ENCODE results near the gene NBEA.

Gene NBEA

DNA sequence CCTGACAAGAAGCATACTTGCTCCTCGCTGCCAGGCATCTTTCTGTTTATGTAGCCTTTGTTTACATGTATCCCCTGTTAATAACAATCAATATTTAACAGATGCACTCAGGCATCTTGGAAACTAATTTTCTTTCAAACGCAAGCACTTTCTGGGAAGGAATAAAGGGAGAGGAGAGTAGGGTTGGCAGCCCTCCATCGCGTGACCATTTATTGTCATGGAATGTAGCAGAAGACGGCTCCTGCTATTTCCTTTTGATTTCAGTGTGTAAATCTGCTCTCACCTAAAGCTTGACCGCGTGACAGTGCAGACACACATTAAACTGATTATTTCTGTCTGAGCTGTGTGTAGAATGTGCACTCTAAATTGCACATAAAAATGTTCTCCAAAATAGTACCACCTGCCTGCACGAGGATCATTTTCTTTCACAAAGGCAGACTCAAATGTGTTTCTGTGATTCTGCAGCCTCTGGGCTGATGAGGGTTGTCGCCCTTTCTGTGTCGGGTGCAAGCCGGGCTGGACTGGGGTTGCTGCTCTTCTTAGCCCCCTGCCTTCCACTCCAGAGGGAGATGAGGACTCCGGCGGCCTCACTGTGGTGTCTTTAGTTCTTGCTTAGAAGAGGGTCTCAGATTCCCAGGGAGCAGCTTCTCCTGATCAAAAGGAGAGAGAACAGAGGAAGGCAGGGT, 757.9 kb downstream of the NBEA start:
- TF ChIP-seq, protein P1, sequence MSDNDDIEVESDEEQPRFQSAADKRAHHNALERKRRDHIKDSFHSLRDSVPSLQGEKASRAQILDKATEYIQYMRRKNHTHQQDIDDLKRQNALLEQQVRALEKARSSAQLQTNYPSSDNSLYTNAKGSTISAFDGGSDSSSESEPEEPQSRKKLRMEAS (IDR thresholded peaks at IDR 0.05): no peak
- no peak for TF ChIP-seq TEAD4 (IDR thresholded peaks at IDR 0.05)
- no peak for TF ChIP-seq FOXM1 (IDR thresholded peaks at IDR 0.05; ENCODE audit: borderline replicate concordance, low read depth)
- TF ChIP-seq TCF12 (IDR thresholded peaks at IDR 0.05; ENCODE audit: low read depth): no peak
- TF ChIP-seq CREB1 (IDR thresholded peaks at IDR 0.05; ENCODE audit: low read depth): no peak
- TF ChIP-seq EP300 (IDR thresholded peaks at IDR 0.05; ENCODE audit: borderline replicate concordance): no peak
- no peak for TF ChIP-seq RAD21 (IDR thresholded peaks at IDR 0.05; ENCODE audit: low read depth)
- no peak for TF ChIP-seq ZBTB7A (IDR thresholded peaks at IDR 0.05; ENCODE audit: low read depth)
- no peak for TF ChIP-seq NFIC (IDR thresholded peaks at IDR 0.05)
- TF ChIP-seq EGR1 (IDR thresholded peaks at IDR 0.05): no peak
- no peak for TF ChIP-seq YY1 (IDR thresholded peaks at IDR 0.05; ENCODE audit: low read depth)
- no peak for TF ChIP-seq CEBPB (IDR thresholded peaks at IDR 0.05)
- TF ChIP-seq, protein P2, sequence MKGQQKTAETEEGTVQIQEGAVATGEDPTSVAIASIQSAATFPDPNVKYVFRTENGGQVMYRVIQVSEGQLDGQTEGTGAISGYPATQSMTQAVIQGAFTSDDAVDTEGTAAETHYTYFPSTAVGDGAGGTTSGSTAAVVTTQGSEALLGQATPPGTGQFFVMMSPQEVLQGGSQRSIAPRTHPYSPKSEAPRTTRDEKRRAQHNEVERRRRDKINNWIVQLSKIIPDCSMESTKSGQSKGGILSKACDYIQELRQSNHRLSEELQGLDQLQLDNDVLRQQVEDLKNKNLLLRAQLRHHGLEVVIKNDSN (IDR thresholded peaks at IDR 0.05): no peak

DNA sequence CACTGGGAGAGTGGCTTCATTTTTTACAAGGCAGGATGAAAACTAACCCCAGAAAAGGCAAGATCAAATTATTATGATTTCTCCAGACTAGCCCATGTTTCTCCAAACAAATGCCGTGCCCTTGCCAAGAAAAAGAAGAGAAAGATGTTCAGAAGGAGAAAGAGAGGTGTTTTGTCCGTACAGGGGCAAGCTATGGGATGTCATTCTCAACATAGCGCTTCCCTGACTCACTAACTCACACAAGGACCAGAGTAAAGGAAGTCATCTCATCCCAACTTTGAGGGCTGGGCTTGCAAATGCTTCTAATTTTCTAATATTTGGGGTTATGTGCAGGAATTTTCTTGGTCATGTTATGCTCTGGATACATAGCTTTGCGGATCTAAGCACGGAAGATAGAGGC, 758.6 kb downstream of the NBEA start:
- TF ChIP-seq ZBTB7A (IDR thresholded peaks at IDR 0.05; ENCODE audit: low read depth) (no peak), RAD21 (IDR thresholded peaks at IDR 0.05; ENCODE audit: low read depth) (no peak), CEBPB (IDR thresholded peaks at IDR 0.05) (no peak), YY1 (IDR thresholded peaks at IDR 0.05; ENCODE audit: low read depth) (no peak), EGR1 (IDR thresholded peaks at IDR 0.05) (no peak), TCF12 (IDR thresholded peaks at IDR 0.05; ENCODE audit: low read depth) (no peak), FOXM1 (IDR thresholded peaks at IDR 0.05; ENCODE audit: borderline replicate concordance, low read depth) (no peak), EP300 (IDR thresholded peaks at IDR 0.05; ENCODE audit: borderline replicate concordance) (no peak), NFIC (IDR thresholded peaks at IDR 0.05) (no peak)
- TF ChIP-seq, protein P1 (IDR thresholded peaks at IDR 0.05): no peak
- TF ChIP-seq, protein P3, sequence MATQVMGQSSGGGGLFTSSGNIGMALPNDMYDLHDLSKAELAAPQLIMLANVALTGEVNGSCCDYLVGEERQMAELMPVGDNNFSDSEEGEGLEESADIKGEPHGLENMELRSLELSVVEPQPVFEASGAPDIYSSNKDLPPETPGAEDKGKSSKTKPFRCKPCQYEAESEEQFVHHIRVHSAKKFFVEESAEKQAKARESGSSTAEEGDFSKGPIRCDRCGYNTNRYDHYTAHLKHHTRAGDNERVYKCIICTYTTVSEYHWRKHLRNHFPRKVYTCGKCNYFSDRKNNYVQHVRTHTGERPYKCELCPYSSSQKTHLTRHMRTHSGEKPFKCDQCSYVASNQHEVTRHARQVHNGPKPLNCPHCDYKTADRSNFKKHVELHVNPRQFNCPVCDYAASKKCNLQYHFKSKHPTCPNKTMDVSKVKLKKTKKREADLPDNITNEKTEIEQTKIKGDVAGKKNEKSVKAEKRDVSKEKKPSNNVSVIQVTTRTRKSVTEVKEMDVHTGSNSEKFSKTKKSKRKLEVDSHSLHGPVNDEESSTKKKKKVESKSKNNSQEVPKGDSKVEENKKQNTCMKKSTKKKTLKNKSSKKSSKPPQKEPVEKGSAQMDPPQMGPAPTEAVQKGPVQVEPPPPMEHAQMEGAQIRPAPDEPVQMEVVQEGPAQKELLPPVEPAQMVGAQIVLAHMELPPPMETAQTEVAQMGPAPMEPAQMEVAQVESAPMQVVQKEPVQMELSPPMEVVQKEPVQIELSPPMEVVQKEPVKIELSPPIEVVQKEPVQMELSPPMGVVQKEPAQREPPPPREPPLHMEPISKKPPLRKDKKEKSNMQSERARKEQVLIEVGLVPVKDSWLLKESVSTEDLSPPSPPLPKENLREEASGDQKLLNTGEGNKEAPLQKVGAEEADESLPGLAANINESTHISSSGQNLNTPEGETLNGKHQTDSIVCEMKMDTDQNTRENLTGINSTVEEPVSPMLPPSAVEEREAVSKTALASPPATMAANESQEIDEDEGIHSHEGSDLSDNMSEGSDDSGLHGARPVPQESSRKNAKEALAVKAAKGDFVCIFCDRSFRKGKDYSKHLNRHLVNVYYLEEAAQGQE (IDR thresholded peaks at IDR 0.05; ENCODE audit: low read depth): no peak

DNA sequence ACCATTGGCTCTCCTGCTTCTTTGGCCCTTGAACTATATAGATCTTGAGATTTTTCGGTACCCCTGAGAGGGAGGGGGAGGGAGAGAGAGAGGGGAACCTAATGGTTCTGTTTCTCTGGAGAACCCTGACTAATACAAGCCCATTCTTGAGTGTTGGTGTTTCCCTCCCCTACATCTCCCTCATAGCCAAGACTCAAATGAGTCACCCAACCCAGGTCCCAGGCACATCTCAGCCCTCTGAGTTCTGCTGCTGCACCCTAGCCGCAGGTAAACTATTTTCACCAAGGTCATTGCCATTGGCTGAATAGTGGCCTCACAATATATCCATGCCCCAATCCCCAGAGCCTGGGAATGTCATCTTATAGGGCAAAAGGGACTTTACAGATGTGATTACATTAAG, 760.2 kb downstream of the NBEA start:
- no peak for TF ChIP-seq NFIC (IDR thresholded peaks at IDR 0.05)
- no peak for TF ChIP-seq CEBPB (IDR thresholded peaks at IDR 0.05)
- TF ChIP-seq TCF12 (IDR thresholded peaks at IDR 0.05; ENCODE audit: low read depth): no peak
- no peak for TF ChIP-seq YY1 (IDR thresholded peaks at IDR 0.05; ENCODE audit: low read depth)
- TF ChIP-seq, protein P2 (IDR thresholded peaks at IDR 0.05): no peak
- TF ChIP-seq CREB1 (IDR thresholded peaks at IDR 0.05; ENCODE audit: low read depth): no peak
- TF ChIP-seq, protein P1 (IDR thresholded peaks at IDR 0.05): no peak
- no peak for TF ChIP-seq TEAD4 (IDR thresholded peaks at IDR 0.05)
- no peak for TF ChIP-seq EGR1 (IDR thresholded peaks at IDR 0.05)
- no peak for TF ChIP-seq TAF1 (IDR thresholded peaks at IDR 0.05; ENCODE audit: low read depth)

DNA sequence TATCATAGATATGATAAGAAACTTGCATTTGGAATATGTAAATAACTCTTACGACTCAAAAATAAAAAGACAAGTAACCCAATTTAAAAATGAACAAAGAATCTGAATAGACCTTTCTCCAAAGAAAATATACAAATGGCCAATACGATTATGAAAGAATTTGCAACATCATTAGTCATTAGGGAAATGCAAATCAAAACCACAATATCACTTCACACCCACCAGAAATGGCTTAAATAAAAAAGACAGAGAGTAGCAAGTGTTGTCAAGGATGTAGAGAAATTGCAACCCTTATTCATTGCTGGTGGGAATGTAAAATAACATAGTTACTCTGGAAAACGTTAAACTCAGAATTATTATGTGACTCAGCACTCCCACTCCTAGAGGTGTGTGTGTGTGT, 761.0 kb downstream of the NBEA start:
- no peak for TF ChIP-seq CREB1 (IDR thresholded peaks at IDR 0.05; ENCODE audit: low read depth)
- TF ChIP-seq CEBPB (IDR thresholded peaks at IDR 0.05): no peak
- TF ChIP-seq, protein P3 (IDR thresholded peaks at IDR 0.05; ENCODE audit: low read depth): no peak
- TF ChIP-seq EP300 (IDR thresholded peaks at IDR 0.05; ENCODE audit: borderline replicate concordance): no peak
- no peak for TF ChIP-seq RAD21 (IDR thresholded peaks at IDR 0.05; ENCODE audit: low read depth)
- TF ChIP-seq ZBTB7A (IDR thresholded peaks at IDR 0.05; ENCODE audit: low read depth): no peak
- TF ChIP-seq, protein P2 (IDR thresholded peaks at IDR 0.05): no peak
- no peak for TF ChIP-seq TAF1 (IDR thresholded peaks at IDR 0.05; ENCODE audit: low read depth)
- TF ChIP-seq, protein P1 (IDR thresholded peaks at IDR 0.05): no peak
- no peak for TF ChIP-seq NFIC (IDR thresholded peaks at IDR 0.05)
- TF ChIP-seq EGR1 (IDR thresholded peaks at IDR 0.05): no peak
- no peak for TF ChIP-seq FOXM1 (IDR thresholded peaks at IDR 0.05; ENCODE audit: borderline replicate concordance, low read depth)

DNA sequence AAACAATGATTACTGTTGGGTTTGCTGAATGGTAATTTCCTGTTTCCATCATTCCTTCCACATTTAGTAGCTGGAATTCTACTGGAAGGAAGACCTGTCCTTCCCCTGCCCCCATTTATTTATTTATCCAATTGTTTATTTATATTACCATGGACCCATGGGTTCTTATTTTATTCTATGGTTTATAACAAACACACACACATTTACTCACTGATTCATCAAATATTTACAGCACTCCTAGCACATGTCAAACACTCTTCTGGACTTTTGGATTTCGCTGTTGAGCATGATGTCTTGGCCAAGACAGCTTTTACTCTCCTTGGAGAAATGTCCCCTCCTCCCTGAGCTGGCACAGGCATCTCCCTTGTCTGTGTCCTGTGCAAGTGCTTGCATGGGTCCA, 762.3 kb downstream of the NBEA start:
- TF ChIP-seq EGR1 (IDR thresholded peaks at IDR 0.05): no peak
- TF ChIP-seq TEAD4 (IDR thresholded peaks at IDR 0.05): no peak
- no peak for TF ChIP-seq RAD21 (IDR thresholded peaks at IDR 0.05; ENCODE audit: low read depth)
- TF ChIP-seq CREB1 (IDR thresholded peaks at IDR 0.05; ENCODE audit: low read depth): no peak
- no peak for TF ChIP-seq FOXM1 (IDR thresholded peaks at IDR 0.05; ENCODE audit: borderline replicate concordance, low read depth)
- no peak for TF ChIP-seq YY1 (IDR thresholded peaks at IDR 0.05; ENCODE audit: low read depth)
- no peak for TF ChIP-seq CEBPB (IDR thresholded peaks at IDR 0.05)
- TF ChIP-seq EP300 (IDR thresholded peaks at IDR 0.05; ENCODE audit: borderline replicate concordance): no peak
- TF ChIP-seq ZBTB7A (IDR thresholded peaks at IDR 0.05; ENCODE audit: low read depth): no peak
- TF ChIP-seq, protein P2 (IDR thresholded peaks at IDR 0.05): no peak
- TF ChIP-seq, protein P1 (IDR thresholded peaks at IDR 0.05): no peak
- no peak for TF ChIP-seq TAF1 (IDR thresholded peaks at IDR 0.05; ENCODE audit: low read depth)
- TF ChIP-seq NFIC (IDR thresholded peaks at IDR 0.05): no peak
- TF ChIP-seq, protein P3 (IDR thresholded peaks at IDR 0.05; ENCODE audit: low read depth): no peak
- no peak for TF ChIP-seq TCF12 (IDR thresholded peaks at IDR 0.05; ENCODE audit: low read depth)

Data from Ishikawa (cell line).